Left lung (tissue), 10 donors: ENCODE data around the gene KRTAP4-3. TPM values are rescaled to one million over a fixed set of nuclear protein-coding genes. Genes with fewer than 3 reads are reported as not detected.
"Not testable (repeated sequence)": the region's sequence is repeated elsewhere in the genome, so short reads cannot be mapped to it uniquely, and the experiment has no call there.

Experiments
- ATAC-seq: fragments of 200-7000 bp; cut with Tn5 transposase; one replicate; pipeline ENCODE4 v1.9.1; 2020; ENCODE audit warnings: moderate library complexity
- DNase-seq, 4 donors: peaks; one replicate each; pipeline ENCODE4 v3.0.0-alpha.2; 2013 to 2020
- H3K27ac ChIP-seq, 2 donors: fragments of 200-600 bp; sonication (generic) in 1 of 2; one replicate each; pipeline versions ENCODE4 v1.5.0 to v1.8.0; 2020 to 2021
- H3K27me3 ChIP-seq, 2 donors: fragments of 200-600 bp; sonication (generic) in 1 of 2; one replicate each; pipeline versions ENCODE4 v1.5.0 to v1.8.0; 2020 to 2021
- H3K36me3 ChIP-seq, 2 donors: fragments of 200-600 bp; sonication (generic) in 1 of 2; one replicate each; pipeline versions ENCODE4 v1.5.0 to v1.8.0; 2020 to 2021
- H3K4me1 ChIP-seq, 2 donors: fragments of 200-600 bp; one replicate each; pipeline ENCODE4 v1.8.0; 2021
- H3K4me3 ChIP-seq, 2 donors: fragments of 200-600 bp; sonication (generic) in 1 of 2; one replicate each; pipeline versions ENCODE4 v1.5.0 to v1.8.0; 2020 to 2021; ENCODE audit warnings: mild to moderate bottlenecking in 1 of 2
- H3K9me3 ChIP-seq, 2 donors: fragments of 200-600 bp; sonication (generic) in 1 of 2; one replicate each; pipeline versions ENCODE4 v1.5.0 to v1.8.0; 2020 to 2021
- intact Hi-C, 2 donors: fragments of 100-400 bp; cut with DNase I; formaldehyde crosslinking; loops; one replicate each; pipeline versions ENCODE4 v1.11.2 to v1.14.2; 2022
- polyA plus RNA-seq, 6 donors: library from polyadenylated mRNA; unstranded; fragments of 120-200 nt; gene quantifications; one replicate each; pipeline ENCODE4 v1.2.1, GENCODE V29; 2013; ENCODE audit not compliant: insufficient read length in 6 of 6
- total RNA-seq, 2 donors: library from RNA; stranded (reverse); fragmentation: NEBNext Ultra II Directional; extraction: Animal tissue kit (Norgen Biotek cat#: 25700); gene quantifications; one replicate each; pipeline ENCODE4 v1.2.1, GENCODE V29; 2021
- TF ChIP-seq, protein P1 (sequence below), 2 donors: fragments of 200-600 bp; sonication (generic) in 1 of 2; IDR thresholded peaks; one replicate each; pipeline versions ENCODE4 v1.5.0 to v1.8.0; 2021; ENCODE audit warnings: antibody characterized with exemption in 2 of 2
- donor health status: DM: no; HTN: yes; CAD: no.
- donor health status: DM: no; HTN: no; CAD: no.

KRTAP4-3 gene
- total and polyA plus RNA-seq, 8 donors = not detected

GRCh38 chr17:41121742-41122141 lies 46.3 kb downstream of the KRTAP4-3 start:
- TF ChIP-seq, protein P1, sequence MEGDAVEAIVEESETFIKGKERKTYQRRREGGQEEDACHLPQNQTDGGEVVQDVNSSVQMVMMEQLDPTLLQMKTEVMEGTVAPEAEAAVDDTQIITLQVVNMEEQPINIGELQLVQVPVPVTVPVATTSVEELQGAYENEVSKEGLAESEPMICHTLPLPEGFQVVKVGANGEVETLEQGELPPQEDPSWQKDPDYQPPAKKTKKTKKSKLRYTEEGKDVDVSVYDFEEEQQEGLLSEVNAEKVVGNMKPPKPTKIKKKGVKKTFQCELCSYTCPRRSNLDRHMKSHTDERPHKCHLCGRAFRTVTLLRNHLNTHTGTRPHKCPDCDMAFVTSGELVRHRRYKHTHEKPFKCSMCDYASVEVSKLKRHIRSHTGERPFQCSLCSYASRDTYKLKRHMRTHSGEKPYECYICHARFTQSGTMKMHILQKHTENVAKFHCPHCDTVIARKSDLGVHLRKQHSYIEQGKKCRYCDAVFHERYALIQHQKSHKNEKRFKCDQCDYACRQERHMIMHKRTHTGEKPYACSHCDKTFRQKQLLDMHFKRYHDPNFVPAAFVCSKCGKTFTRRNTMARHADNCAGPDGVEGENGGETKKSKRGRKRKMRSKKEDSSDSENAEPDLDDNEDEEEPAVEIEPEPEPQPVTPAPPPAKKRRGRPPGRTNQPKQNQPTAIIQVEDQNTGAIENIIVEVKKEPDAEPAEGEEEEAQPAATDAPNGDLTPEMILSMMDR (IDR thresholded peaks at IDR 0.05) = no peak
- Histone ChIP-seq H3K36me3 (no peaks in the 10 kb centered on the region), H3K9me3 (no peaks in the 10 kb centered on the region), H3K27me3 (peaks cover 0 to 8% of the 10 kb centered on the region in 2 donors), H3K4me3 (no peak overlapping the region), H3K27ac (no peak overlapping the region), H3K4me1 (no peaks in the 10 kb centered on the region)
- ATAC-seq (no peak), DNase-seq (no peak)
- intact Hi-C loops = no loop called here

DNA sequence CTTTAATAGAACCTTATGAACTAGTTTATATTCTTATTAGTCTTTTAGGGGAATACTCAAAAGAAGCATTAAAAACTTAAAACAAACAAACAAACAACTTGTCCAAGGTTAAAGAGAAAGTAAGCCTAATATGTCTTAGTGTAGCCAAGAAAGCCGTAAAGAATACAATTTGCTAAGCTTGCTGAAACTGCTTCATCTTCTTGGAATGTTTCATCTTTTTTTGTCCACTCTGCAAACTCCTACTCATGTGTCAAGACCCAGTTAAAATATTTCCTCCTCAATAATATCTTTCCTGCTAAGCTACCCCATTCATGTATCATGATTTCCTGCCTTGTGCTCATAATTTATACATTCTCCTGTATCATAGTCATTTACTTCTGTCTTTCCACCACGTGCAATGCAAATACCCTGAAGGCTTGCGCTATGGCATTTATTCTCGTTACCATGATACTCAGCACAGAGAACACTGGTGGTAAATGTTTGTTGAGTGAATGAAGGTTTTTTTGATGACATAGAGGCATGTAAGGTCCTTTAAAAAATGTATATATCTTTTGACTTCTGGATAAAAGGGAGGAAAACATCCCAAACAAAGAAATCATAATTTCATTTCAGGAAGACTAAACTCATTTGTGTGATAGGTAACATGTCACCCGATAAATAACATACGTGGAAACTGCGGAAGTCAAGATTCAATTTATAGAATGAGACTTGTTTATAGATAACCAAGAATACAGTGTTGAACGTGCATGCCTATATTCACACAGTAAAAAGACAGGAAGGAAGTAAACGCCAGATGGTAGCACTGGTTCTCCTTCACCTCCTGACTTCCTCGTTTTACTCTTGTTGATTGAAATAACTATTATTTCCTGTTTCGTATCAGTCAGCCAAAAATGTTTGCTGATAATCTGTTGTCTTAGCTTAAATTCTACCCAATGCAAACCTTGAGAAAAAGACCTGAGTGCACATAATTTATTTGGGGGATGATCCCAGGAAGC lies 48.0 kb downstream of the KRTAP4-3 start:
- H3K4me1 ChIP-seq, ATAC-seq, H3K27ac ChIP-seq, H3K9me3 ChIP-seq, H3K36me3 ChIP-seq, H3K4me3 ChIP-seq, intact Hi-C loops, H3K27me3 ChIP-seq, DNase-seq: not testable (repeated sequence)

- TF ChIP-seq, protein P1 (IDR thresholded peaks at IDR 0.05) = no peak
- Histone ChIP-seq H3K27me3 (peaks cover 0 to 7% of the 10 kb centered on the region in 2 donors), H3K27ac (no peak overlapping the region), H3K36me3 (no peaks in the 10 kb centered on the region), H3K4me3 (no peak overlapping the region), H3K4me1 (no peaks in the 10 kb centered on the region), H3K9me3 (no peaks in the 10 kb centered on the region)
- intact Hi-C loops = no loop called here
- ATAC-seq = no peak
- no peak for DNase-seq
Observed at GRCh38 chr17:41118721-41119120, 49.3 kb downstream of the KRTAP4-3 start.

GRCh38 chr17:41117846-41118386 lies 50.1 kb downstream of the KRTAP4-3 start, which contains the start of gene KRTAP4-11:
Gene KRTAP4-11, minus strand, starts transcription at chr17:41118373. Its CDS starts 58 bp downstream, at chr17:41118315.
- H3K27me3 ChIP-seq, H3K9me3 ChIP-seq, H3K4me1 ChIP-seq, H3K4me3 ChIP-seq, DNase-seq, H3K36me3 ChIP-seq, ATAC-seq, H3K27ac ChIP-seq, intact Hi-C loops: not testable (repeated sequence)

Other genes with a start within 250 kb of the KRTAP4-3 start
Only the 30 nearest of the 40 such genes appear.
- not detected for gene KRTAP1-5, start 141.0 kb downstream of the KRTAP4-3 start, total RNA-seq
- gene KRTAP1-5, start 141.0 kb downstream of the KRTAP4-3 start, polyA plus RNA-seq = not detected
- gene KRTAP1-4, start 138.0 kb downstream of the KRTAP4-3 start, total RNA-seq = not detected
- not detected for gene KRTAP1-4, start 138.0 kb downstream of the KRTAP4-3 start, polyA plus RNA-seq
- not detected for gene KRTAP1-3, start 133.3 kb downstream of the KRTAP4-3 start, total RNA-seq
- not detected for gene KRTAP1-3, start 133.3 kb downstream of the KRTAP4-3 start, polyA plus RNA-seq
- gene KRTAP1-1, start 126.8 kb downstream of the KRTAP4-3 start, total RNA-seq = not detected
- not detected for gene KRTAP1-1, start 126.8 kb downstream of the KRTAP4-3 start, polyA plus RNA-seq
- not detected for gene KRTAP2-1, start 120.9 kb downstream of the KRTAP4-3 start, total RNA-seq
- not detected for gene KRTAP2-1, start 120.9 kb downstream of the KRTAP4-3 start, polyA plus RNA-seq
- gene KRTAP2-2, start 113.0 kb downstream of the KRTAP4-3 start, total RNA-seq = not detected
- not detected for gene KRTAP2-2, start 113.0 kb downstream of the KRTAP4-3 start, polyA plus RNA-seq
- gene KRTAP2-3, start 108.1 kb downstream of the KRTAP4-3 start, total RNA-seq = 1 to 10 TPM in 1 of 2 donors, not detected in 1; 1.2 TPM
- not detected for gene KRTAP2-3, start 108.1 kb downstream of the KRTAP4-3 start, polyA plus RNA-seq
- not detected for gene KRTAP2-4, start 102.3 kb downstream of the KRTAP4-3 start, total RNA-seq
- not detected for gene KRTAP2-4, start 102.3 kb downstream of the KRTAP4-3 start, polyA plus RNA-seq
- not detected for gene KRTAP4-7, start 84.1 kb downstream of the KRTAP4-3 start, total RNA-seq
- not detected for gene KRTAP4-7, start 84.1 kb downstream of the KRTAP4-3 start, polyA plus RNA-seq
- not detected for gene KRTAP4-8, start 70.1 kb downstream of the KRTAP4-3 start, total RNA-seq
- not detected for gene KRTAP4-8, start 70.1 kb downstream of the KRTAP4-3 start, polyA plus RNA-seq
- gene KRTAP4-16, start 66.0 kb downstream of the KRTAP4-3 start, total RNA-seq = not detected
- gene KRTAP4-16, start 66.0 kb downstream of the KRTAP4-3 start, polyA plus RNA-seq = not detected
- not detected for gene KRTAP4-9, start 62.8 kb downstream of the KRTAP4-3 start, total RNA-seq
- gene KRTAP4-9, start 62.8 kb downstream of the KRTAP4-3 start, polyA plus RNA-seq = not detected
- gene KRTAP4-11, start 49.8 kb downstream of the KRTAP4-3 start, total RNA-seq = not detected
- under 1 TPM in 1 of 6 donors, not detected in 5; 0.23 TPM for gene KRTAP4-11, start 49.8 kb downstream of the KRTAP4-3 start, polyA plus RNA-seq
- not detected for gene KRTAP4-12, start 44.0 kb downstream of the KRTAP4-3 start, total RNA-seq
- not detected for gene KRTAP4-12, start 44.0 kb downstream of the KRTAP4-3 start, polyA plus RNA-seq
- gene KRTAP4-6, start 27.7 kb downstream of the KRTAP4-3 start, total RNA-seq = not detected
- gene KRTAP4-6, start 27.7 kb downstream of the KRTAP4-3 start, polyA plus RNA-seq = not detected
- gene KRTAP4-5, start 18.4 kb downstream of the KRTAP4-3 start, total RNA-seq = not detected
- not detected for gene KRTAP4-5, start 18.4 kb downstream of the KRTAP4-3 start, polyA plus RNA-seq
- gene KRTAP4-4, start 7.5 kb downstream of the KRTAP4-3 start, total RNA-seq = not detected
- gene KRTAP4-4, start 7.5 kb downstream of the KRTAP4-3 start, polyA plus RNA-seq = not detected
- not detected for gene KRTAP4-2, start 10.0 kb upstream of the KRTAP4-3 start, total RNA-seq
- not detected for gene KRTAP4-2, start 10.0 kb upstream of the KRTAP4-3 start, polyA plus RNA-seq
- gene KRTAP4-1, start 16.7 kb upstream of the KRTAP4-3 start, total RNA-seq = not detected
- not detected for gene KRTAP4-1, start 16.7 kb upstream of the KRTAP4-3 start, polyA plus RNA-seq
- not detected for gene KRTAP9-1, start 21.7 kb upstream of the KRTAP4-3 start, total RNA-seq
- gene KRTAP9-1, start 21.7 kb upstream of the KRTAP4-3 start, polyA plus RNA-seq = not detected
- not detected for gene KRTAP9-2, start 58.4 kb upstream of the KRTAP4-3 start, total RNA-seq
- gene KRTAP9-2, start 58.4 kb upstream of the KRTAP4-3 start, polyA plus RNA-seq = not detected
- gene KRTAP9-3, start 64.2 kb upstream of the KRTAP4-3 start, total RNA-seq = not detected
- not detected for gene KRTAP9-3, start 64.2 kb upstream of the KRTAP4-3 start, polyA plus RNA-seq
- not detected for gene KRTAP9-8, start 69.8 kb upstream of the KRTAP4-3 start, total RNA-seq
- gene KRTAP9-8, start 69.8 kb upstream of the KRTAP4-3 start, polyA plus RNA-seq = not detected
- gene KRTAP9-4, start 81.5 kb upstream of the KRTAP4-3 start, total RNA-seq = not detected
- not detected for gene KRTAP9-4, start 81.5 kb upstream of the KRTAP4-3 start, polyA plus RNA-seq
- gene KRTAP9-9, start 87.2 kb upstream of the KRTAP4-3 start, total RNA-seq = not detected
- not detected for gene KRTAP9-9, start 87.2 kb upstream of the KRTAP4-3 start, polyA plus RNA-seq
- not detected for gene KRTAP9-6, start 97.2 kb upstream of the KRTAP4-3 start, total RNA-seq
- under 1 TPM in 3 of 6 donors, not detected in 3; 0.13 to 0.25 (median 0.23) TPM for gene KRTAP9-6, start 97.2 kb upstream of the KRTAP4-3 start, polyA plus RNA-seq
- not detected for gene KRTAP9-7, start 107.5 kb upstream of the KRTAP4-3 start, total RNA-seq
- gene KRTAP9-7, start 107.5 kb upstream of the KRTAP4-3 start, polyA plus RNA-seq = not detected
- not detected for gene KRTAP29-1, start 134.6 kb upstream of the KRTAP4-3 start, total RNA-seq
- gene KRTAP29-1, start 134.6 kb upstream of the KRTAP4-3 start, polyA plus RNA-seq = not detected
- not detected for gene KRTAP16-1, start 141.1 kb upstream of the KRTAP4-3 start, total RNA-seq
- gene KRTAP16-1, start 141.1 kb upstream of the KRTAP4-3 start, polyA plus RNA-seq = not detected
- gene KRTAP17-1, start 147.5 kb upstream of the KRTAP4-3 start, total RNA-seq = not detected
- not detected for gene KRTAP17-1, start 147.5 kb upstream of the KRTAP4-3 start, polyA plus RNA-seq